Measurements from ENCODE around the gene MAF.

The MAF gene

GRCh38 chr16:79612207-79612606 is 11.7 kb upstream of the MAF start:
- DNase-seq (ENCODE audit: low spot score): no peak

- no peak for DNase-seq (ENCODE audit: low spot score)
Observed at GRCh38 chr16:79610771-79611170, 10.2 kb upstream of the MAF start.

- DNase-seq (ENCODE audit: low spot score): no peak
Observed at GRCh38 chr16:79609861-79610260, 9.3 kb upstream of the MAF start.

DNA sequence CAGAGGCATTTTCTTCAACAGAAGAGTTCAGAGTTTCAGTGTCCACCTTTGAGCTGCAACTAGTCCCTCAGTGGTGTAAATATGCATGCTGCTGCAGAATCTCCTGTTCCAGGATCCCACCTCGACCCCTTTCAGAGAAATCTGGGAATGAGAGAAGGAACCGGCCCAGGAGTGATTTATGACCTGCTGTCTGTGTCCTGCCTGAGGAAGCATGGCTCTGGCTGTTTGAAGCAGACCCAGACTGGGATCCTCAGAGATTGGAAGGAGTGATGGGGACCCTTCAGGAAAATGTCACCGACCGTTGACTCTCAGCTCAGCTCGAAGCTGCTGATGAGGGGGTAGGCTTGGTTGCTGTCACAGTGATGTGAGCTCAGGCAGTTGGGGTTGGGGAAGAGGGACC is 8.4 kb upstream of the MAF start:
- DNase-seq (ENCODE audit: low spot score): no peak

GRCh38 chr16:79607587-79607986 is 7.0 kb upstream of the MAF start:
- DNase-seq (ENCODE audit: low spot score): no peak

- no peak for DNase-seq (ENCODE audit: low spot score)
Observed at GRCh38 chr16:79605999-79606398, 5.5 kb upstream of the MAF start.

DNA sequence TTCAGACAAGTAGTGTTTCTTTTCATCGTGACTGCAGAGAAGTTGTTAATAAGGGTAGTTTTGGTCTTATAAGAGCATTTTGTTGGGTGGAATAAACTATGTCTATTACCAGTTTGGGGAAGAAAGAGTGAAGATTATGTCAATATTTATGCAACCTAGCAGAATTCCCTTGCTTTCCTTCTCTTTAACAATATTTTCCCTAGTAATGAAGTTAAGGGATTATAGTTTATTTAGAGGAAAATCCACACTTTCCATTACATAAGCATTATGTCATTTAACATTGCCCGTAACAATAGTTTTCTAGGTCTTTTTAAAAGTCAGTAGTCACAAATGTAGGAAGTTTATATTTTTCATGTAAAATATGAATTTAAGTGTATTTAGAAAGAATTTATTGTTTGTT is 2.5 kb upstream of the MAF start:
- DNase-seq (ENCODE audit: low spot score): no peak

DNA sequence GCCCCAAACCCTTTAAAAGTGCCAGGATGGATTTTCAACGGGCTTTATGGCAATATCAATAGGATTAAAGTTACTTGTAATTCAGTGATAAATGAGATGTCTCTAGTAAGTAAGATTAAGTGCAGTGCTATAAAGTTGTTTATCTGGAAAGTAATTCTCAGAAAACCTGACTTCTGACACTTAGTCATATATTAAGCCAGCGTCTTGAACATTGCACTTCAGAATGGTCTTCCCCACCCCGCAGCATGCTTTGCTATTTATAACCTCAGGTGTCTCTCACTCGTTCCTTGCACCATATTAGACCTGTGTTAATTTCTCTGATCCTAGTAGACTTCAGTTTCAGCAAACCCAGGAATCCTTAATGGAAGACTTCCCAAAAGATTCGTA is 2.1 kb upstream of the MAF start:
- DNase-seq (ENCODE audit: low spot score): peak; percentile 69

GRCh38 chr16:79601931-79602627 is 1.5 kb upstream of the MAF start:
- peak; percentile 92 for DNase-seq (ENCODE audit: low spot score)

GRCh38 chr16:79601092-79601930 is 774 bp upstream of the MAF start:
- peak; percentile 50 for DNase-seq (ENCODE audit: low spot score)

GRCh38 chr16:79599837-79600637 is 500 bp downstream of the MAF start:
- peak; percentile 37 for DNase-seq (ENCODE audit: low spot score)

DNA sequence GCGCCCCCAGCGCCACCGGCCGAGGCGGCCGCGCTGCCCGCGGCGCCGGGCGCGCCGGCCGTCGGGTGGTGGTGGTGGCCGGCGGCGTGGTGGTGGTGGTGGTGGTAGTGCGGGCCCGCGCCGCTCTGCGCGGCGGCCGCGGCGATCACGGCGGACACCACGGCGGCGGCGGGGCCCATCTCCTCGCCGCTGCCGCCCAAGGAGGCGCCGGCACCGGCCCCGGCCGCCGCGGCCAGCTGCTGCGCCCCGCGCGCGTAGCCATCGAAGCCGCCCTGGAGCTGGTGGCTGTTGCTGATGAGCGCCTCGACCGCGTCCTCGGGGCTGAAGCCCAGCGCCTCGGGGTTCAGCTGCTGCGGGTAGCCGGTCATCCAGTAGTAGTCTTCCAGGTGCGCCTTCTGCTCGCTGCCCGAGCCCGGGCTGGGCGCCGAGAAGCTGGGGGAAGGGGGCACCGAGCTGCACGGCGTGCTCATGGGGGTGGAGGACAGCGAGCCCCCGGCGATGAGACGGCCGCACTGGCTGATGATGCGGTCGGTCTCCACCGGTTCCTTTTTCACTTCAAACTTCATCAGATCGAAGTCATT is 1.2 kb downstream of the MAF start:
- no peak for DNase-seq (ENCODE audit: low spot score)

DNA sequence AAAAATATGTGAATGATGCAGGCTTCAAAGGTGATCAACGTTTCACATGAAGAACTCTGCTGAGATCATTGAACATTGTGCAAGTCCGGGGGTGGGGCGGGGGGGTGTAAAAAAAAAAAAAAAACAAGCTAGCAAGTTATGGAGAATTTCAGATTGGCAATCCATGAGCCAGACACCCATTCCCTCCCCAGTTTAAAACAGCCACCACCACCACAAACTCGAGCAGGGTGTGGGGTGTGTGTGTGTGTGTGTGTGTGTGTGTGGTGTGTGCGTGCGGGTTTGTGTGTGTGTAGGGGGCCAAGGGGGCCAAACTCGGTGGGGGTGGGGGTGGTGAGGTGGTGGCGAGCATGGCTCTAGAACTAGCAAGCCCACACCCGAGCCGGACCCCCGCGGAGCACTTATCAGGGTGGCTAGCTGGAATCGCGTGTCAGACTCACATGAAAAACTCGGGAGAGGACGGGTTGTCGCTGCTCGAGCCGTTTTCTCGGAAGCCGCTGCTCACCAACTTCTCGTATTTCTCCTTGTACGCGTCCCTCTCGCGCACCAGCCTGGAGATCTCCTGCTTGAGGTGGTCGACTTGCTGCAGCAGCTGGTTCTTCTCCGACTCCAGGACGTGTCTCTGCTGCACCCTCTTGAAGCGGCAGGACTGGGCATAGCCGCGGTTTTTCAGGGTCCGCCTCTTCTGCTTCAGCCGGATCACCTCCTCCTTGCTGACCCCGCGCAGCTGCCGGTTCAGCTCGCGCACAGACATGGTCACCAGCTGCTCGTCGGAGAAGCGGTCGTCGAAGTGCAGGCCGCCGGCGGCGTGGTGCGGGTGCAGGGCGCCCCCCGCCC is 2.0 kb downstream of the MAF start:
- DNase-seq (ENCODE audit: low spot score): peak; percentile 50

- DNase-seq (ENCODE audit: low spot score): no peak
Observed at GRCh38 chr16:79598063-79598347, 2.5 kb downstream of the MAF start.

DNA sequence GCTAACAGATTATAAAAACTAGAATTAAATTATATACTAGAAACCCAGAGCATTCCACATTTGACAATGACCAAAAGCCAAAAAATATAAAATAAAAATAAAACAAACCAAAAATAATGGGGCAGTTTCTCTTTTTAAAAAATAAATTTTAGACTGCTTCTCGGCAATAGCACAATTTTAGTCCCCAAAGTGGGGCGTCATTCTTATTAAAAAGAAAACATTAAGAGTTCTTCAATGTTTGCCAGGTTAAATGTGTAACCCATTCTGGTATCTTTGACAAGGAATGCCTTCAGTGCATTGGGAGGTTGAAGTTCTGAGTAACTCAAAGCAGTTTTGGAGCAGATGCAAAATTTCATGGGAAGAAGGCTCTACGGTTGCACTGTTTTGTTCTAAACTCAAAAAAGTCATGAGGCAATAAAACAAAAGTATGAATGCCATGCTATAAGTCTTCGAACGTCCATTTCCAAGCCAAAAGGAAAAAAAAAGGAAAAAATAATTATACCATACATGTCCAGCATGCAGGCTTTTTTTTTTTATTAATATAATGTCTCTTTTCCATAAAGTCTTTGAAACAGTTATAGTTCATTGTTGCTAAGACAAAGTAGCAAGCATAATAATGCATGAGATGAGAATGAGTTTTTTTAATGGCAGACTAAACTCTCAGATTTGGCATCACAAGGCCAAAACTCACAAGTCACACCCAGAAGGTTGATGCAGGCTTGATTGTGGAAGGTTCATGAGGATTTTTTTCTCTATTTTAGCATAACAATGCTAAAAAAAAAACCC is 3.1 kb downstream of the MAF start:
- no peak for DNase-seq (ENCODE audit: low spot score)

DNA sequence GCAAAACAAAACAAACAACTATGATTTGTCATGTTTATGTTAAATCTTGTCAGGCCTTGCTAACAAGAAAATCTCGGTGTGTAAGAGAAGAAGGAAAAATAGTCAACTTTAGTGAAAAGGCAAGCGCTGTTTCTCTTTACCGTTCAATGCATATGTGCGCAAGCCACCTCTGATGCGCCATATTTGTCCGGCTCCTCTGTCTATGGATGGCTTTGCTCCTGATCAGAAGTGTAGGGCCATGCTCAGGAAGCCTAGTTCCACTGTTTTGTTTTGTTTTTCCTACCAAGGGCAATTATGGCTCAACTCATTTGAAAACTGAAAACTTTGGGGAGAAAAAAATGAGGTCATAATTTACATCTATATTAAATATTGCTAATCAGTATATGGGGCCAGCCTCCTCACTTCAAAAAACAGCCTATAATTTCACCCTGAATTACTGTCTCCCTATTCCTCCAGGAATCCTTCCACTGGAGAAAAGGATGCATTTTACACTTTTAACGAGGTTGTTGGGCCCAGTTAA is 4.5 kb downstream of the MAF start:
- DNase-seq (ENCODE audit: low spot score): no peak

GRCh38 chr16:79595231-79595641 is 5.3 kb downstream of the MAF start:
- DNase-seq (ENCODE audit: low spot score): peak; percentile 50

DNA sequence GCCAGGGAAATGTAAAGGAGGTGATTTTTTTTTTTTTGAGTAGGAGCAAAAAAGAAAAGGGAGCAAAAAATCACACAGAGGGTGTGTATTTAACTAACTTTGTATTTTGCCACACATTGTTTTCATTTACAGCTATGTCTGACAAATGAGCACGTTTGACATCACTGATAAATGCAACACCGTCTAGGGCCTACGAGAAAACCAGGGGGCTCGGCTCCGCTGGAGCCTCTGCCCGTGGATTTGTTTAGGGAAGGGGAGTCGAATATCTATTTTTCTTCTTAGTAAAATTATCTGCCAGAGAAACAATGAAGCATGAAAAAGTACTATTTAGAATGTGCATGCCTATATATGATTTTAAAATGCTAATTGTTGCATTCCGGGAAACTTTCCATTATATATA is 6.8 kb downstream of the MAF start:
- DNase-seq (ENCODE audit: low spot score): no peak

- no peak for DNase-seq (ENCODE audit: low spot score)
Observed at GRCh38 chr16:79593074-79593531, 7.4 kb downstream of the MAF start.

DNA sequence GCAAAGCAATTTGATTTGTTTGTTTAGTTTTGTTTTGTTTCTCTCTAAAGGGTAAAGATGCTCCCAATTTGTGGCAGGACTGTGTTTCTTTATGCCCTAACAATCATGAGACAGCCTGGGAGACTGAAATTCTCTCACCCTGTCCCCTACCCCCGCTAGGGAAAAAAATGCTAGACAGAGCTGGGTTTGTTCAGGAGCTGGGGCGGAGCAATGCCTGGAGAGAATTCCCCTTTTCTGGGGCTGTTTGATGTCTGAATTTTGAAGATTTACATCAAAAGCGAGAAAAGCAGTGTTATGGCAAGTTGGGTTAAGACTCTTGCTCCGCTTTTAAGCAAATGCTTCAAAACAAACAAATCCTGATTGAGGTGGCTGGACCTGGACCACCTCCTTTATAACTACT is 8.4 kb downstream of the MAF start:
- DNase-seq (ENCODE audit: low spot score): no peak
